IMR-90 (cell line): ENCODE results near the gene CACNB2. TPM values are rescaled to one million over a fixed set of nuclear protein-coding genes. Genes with fewer than 3 reads are reported as not detected.

ENCODE experiments used
- ATAC-seq: fragments of 200-7000 bp; cut with Tn5 transposase; 2 replicates; pipeline ENCODE4 v1.9.1; 2020; ENCODE audit warnings: low read depth, mild to moderate bottlenecking, moderate library complexity
- BruUV-seq: library from RNA; stranded (reverse); fragments of 400-500 nt; replicated peaks from 2 replicates; lab custom pipeline; 2021; lab: Mats Ljungman, UMichigan
- CTCF ChIA-PET: fragments of 300-600 bp; formaldehyde crosslinking; extraction: SDS; loops from one replicate; lab custom pipeline; 2021; ENCODE audit warnings: antibody characterized with exemption; lab: Yijun Ruan, JAX
- POLR2A ChIA-PET: fragments of 300-600 bp; sonication (Branson Sonifier 250); formaldehyde crosslinking; loops from one replicate; lab custom pipeline; 2022; ENCODE audit warnings: antibody characterized with exemption; ENCODE audit not compliant: unreplicated experiment; lab: Charles Lee
- DNase-seq: peaks from one replicate; pipeline ENCODE4 v3.0.0; 2013
- H2AFZ ChIP-seq: replicated peaks from 2 replicates; pipeline ENCODE3; 2013; ENCODE audit warnings: low read length, mild to moderate bottlenecking; ENCODE audit not compliant: poor library complexity
- H2AK5ac ChIP-seq: 2 replicates; pipeline ENCODE4 v1.6.1; 2013; ENCODE audit warnings: low read depth, low read length, inconsistent platforms
- H2AK9ac ChIP-seq: replicated peaks from 2 replicates; pipeline ENCODE3; 2013; ENCODE audit warnings: mild to moderate bottlenecking, low read depth, low read length, moderate library complexity; ENCODE audit not compliant: poor library complexity
- H2BK120ac ChIP-seq: 2 replicates; pipeline ENCODE4 v1.6.1; 2013; ENCODE audit warnings: low read depth, low read length, inconsistent platforms
- H2BK15ac ChIP-seq: 3 replicates; pipeline ENCODE4 v1.6.1; 2013; ENCODE audit warnings: low read depth, low read length, inconsistent platforms
- H2BK20ac ChIP-seq: 2 replicates; pipeline ENCODE4 v1.6.1; 2013; ENCODE audit warnings: low read depth, mild to moderate bottlenecking, inconsistent platforms, low read length, moderate library complexity
- H2BK5ac ChIP-seq: 2 replicates; pipeline ENCODE4 v1.6.1; 2013; ENCODE audit warnings: mild to moderate bottlenecking, low read depth, low read length, inconsistent platforms; ENCODE audit not compliant: poor library complexity, severe bottlenecking
- H3K14ac ChIP-seq: replicated peaks from 2 replicates; pipeline ENCODE4 v1.6.1; 2013; ENCODE audit warnings: low read depth, low read length, inconsistent platforms
- H3K18ac ChIP-seq: 2 replicates; pipeline ENCODE4 v1.6.1; 2013; ENCODE audit warnings: low read depth, low read length, control low read depth
- H3K23ac ChIP-seq: 2 replicates; pipeline ENCODE4 v1.6.1; 2013; ENCODE audit warnings: low read depth, low read length, inconsistent platforms
- H3K27ac ChIP-seq: 2 replicates; pipeline ENCODE4 v1.5.1; 2013; ENCODE audit warnings: mild to moderate bottlenecking, control low read depth, low read length; ENCODE audit not compliant: insufficient read depth
- H3K27me3 ChIP-seq: 2 replicates; pipeline ENCODE4 v1.6.1; 2013; ENCODE audit warnings: low read length; ENCODE audit not compliant: control insufficient read depth, insufficient read depth
- H3K36me3 ChIP-seq: 2 replicates; pipeline ENCODE4 v1.6.1; 2013; ENCODE audit warnings: low read length, mixed read lengths; ENCODE audit not compliant: control insufficient read depth, insufficient read depth
- H3K4ac ChIP-seq: 2 replicates; pipeline ENCODE4 v1.6.1; 2013; ENCODE audit warnings: low read depth, low read length, inconsistent platforms
- H3K4me1 ChIP-seq: 2 replicates; pipeline ENCODE4 v1.6.1; 2013; ENCODE audit warnings: low read length, mixed read lengths; ENCODE audit not compliant: control insufficient read depth, insufficient read depth
- H3K4me2 ChIP-seq: 2 replicates; pipeline ENCODE4 v1.6.1; 2013; ENCODE audit warnings: low read depth, mild to moderate bottlenecking, control low read depth, low read length, moderate library complexity
- H3K4me3 ChIP-seq: 2 replicates; pipeline ENCODE4 v1.5.1; 2013; ENCODE audit warnings: low read depth, mild to moderate bottlenecking, control low read depth, low read length, moderate library complexity; ENCODE audit not compliant: insufficient read depth
- H3K56ac ChIP-seq: 2 replicates; pipeline ENCODE4 v1.6.1; 2013; ENCODE audit warnings: low read length, inconsistent platforms; ENCODE audit not compliant: insufficient read depth; ENCODE audit errors: extremely low read depth
- H3K79me1 ChIP-seq, 2 experiments: 2 replicates each; pipeline ENCODE4 v1.6.1; 2013; ENCODE audit warnings: low read length in 2 of 2, inconsistent platforms in 1 of 2, low read depth in 1 of 2
- H3K9ac ChIP-seq: 2 replicates; pipeline ENCODE4 v1.6.1; 2013; ENCODE audit warnings: low read depth, low read length, control low read depth
- H3K9me1 ChIP-seq: 2 replicates; pipeline ENCODE4 v1.6.1; 2013; ENCODE audit warnings: low read length, inconsistent platforms; ENCODE audit not compliant: insufficient read depth
- H3K9me3 ChIP-seq: 2 replicates; pipeline ENCODE4 v1.6.1; 2013; ENCODE audit warnings: low read length; ENCODE audit not compliant: control insufficient read depth, insufficient read depth
- H4K20me1 ChIP-seq: 2 replicates; pipeline ENCODE4 v1.6.1; 2013; ENCODE audit warnings: low read length, inconsistent platforms; ENCODE audit not compliant: insufficient read depth
- H4K5ac ChIP-seq: 2 replicates; pipeline ENCODE4 v1.6.1; 2013; ENCODE audit warnings: mild to moderate bottlenecking, low read depth, low read length, control low read depth
- H4K8ac ChIP-seq, 2 experiments: 2 replicates each; pipeline ENCODE4 v1.6.1; 2013; ENCODE audit warnings: low read depth in 2 of 2, low read length in 2 of 2, control low read depth in 1 of 2, inconsistent platforms in 1 of 2
- H4K91ac ChIP-seq: 2 replicates; pipeline ENCODE4 v1.6.1; 2013; ENCODE audit warnings: low read depth, low read length, inconsistent platforms; ENCODE audit not compliant: insufficient read depth
- BHLHE40 ChIP-seq: fragments of 150-350 bp; IDR thresholded peaks from 2 replicates; pipeline ENCODE4 v1.6.1; 2016; ENCODE audit warnings: mild to moderate bottlenecking, low read depth, low read length
- CHD1 ChIP-seq: IDR thresholded peaks from 2 replicates; pipeline ENCODE4 v1.6.1; 2012; ENCODE audit warnings: low read depth, low read length, improper control_type of control experiment
- MAZ ChIP-seq: IDR thresholded peaks from 2 replicates; pipeline ENCODE4 v1.6.1; 2012; ENCODE audit warnings: low read depth, mild to moderate bottlenecking, low read length, improper control_type of control experiment, moderate library complexity, borderline replicate concordance
- MXI1 ChIP-seq: IDR thresholded peaks from 2 replicates; pipeline ENCODE4 v1.6.1; 2012; ENCODE audit warnings: low read depth, mild to moderate bottlenecking, low read length, moderate library complexity, borderline replicate concordance
- WGBS, 2 experiments: methylation state at CpG; one replicate each; pipeline versions ENCODE4 v1.1.5 to v1.1.7; 2013; ENCODE audit warnings: missing lambda C conversion rate in 2 of 2; ENCODE audit not compliant: insufficient read length in 1 of 2; ENCODE audit errors: extremely low coverage in 2 of 2; 5-methylcytosine and 5-hydroxymethylcytosine counted together
- dilution Hi-C: fragments of 300-500 bp; cut with HindIII; formaldehyde crosslinking; loops from one replicate; pipeline ENCODE4 v1.14.3; 2018; ENCODE audit warnings: low sequenced_read_pairs; ENCODE audit not compliant: unreplicated experiment
- in situ Hi-C: fragments of 300-500 bp; cut with MboI; formaldehyde crosslinking; loops from 3 replicates; pipeline ENCODE4 v1.14.3; 2019; ENCODE audit warnings: low sequenced_read_pairs, inconsistent platforms, mixed read lengths
- intact Hi-C: fragments of 100-400 bp; cut with micrococcal nuclease; formaldehyde crosslinking; loops from 2 replicates; pipeline ENCODE4 v1.10.0; 2022
- polyA plus RNA-seq, 3 experiments: library from polyadenylated mRNA; depleted of rRNA; stranded (reverse); fragments of >200 nt; gene quantifications; 2 replicates each; pipeline ENCODE4 v1.2.3, GENCODE V29; 2012; ENCODE audit warnings: low replicate concordance in 1 of 3
- total RNA-seq: library from RNA; depleted of rRNA; stranded (reverse); fragments of >200 nt; gene quantifications from 2 replicates; pipeline ENCODE4 v1.2.3, GENCODE V29; 2012

CACNB2 gene
- total and polyA plus RNA-seq, 2 of the 4 experiments (the other 2 are of a cell fraction), result 0.36 TPM

- no peaks in the 10 kb centered on the region for H4K20me1 ChIP-seq
- no peak overlapping the region for H4K5ac ChIP-seq
- 93 to 100% methylated on average over 1 of the region's 1 CpG for WGBS, 2 experiments
- in situ Hi-C loops (no loop called here), intact Hi-C loops (no loop called here), dilution Hi-C loops (no loop called here)
- H3K14ac ChIP-seq, result no peak overlapping the region
- H4K8ac ChIP-seq, result no peak overlapping the region
- POLR2A ChIA-PET, result no interaction called here
- no peak overlapping the region for H3K18ac ChIP-seq
- H2BK15ac ChIP-seq, result no peak overlapping the region
- no peak overlapping the region for H3K23ac ChIP-seq
- no TSS peak for BruUV-seq
- CTCF ChIA-PET, result no interaction called here
- no peak overlapping the region for H3K56ac ChIP-seq
- H3K9ac ChIP-seq, result no peak overlapping the region
- H3K9me3 ChIP-seq, result no peaks in the 10 kb centered on the region
- peak overlapping the region; percentile 66 for H2BK5ac ChIP-seq
- no peak overlapping the region for H3K4ac ChIP-seq
- TF ChIP-seq CHD1 (no peak), BHLHE40 (no peak), MXI1 (no peak), MAZ (no peak)
- no peak overlapping the region for H3K27ac ChIP-seq
- no peaks in the 10 kb centered on the region for H3K9me1 ChIP-seq
- H3K79me1 ChIP-seq, result no peaks in the 10 kb centered on the region
- H3K4me1 ChIP-seq, result no peaks in the 10 kb centered on the region
- no peak overlapping the region for H2BK120ac ChIP-seq
- no peak overlapping the region for H3K4me3 ChIP-seq
- no peak overlapping the region for H2AFZ ChIP-seq
- no peak overlapping the region for H2BK20ac ChIP-seq
- no peak overlapping the region for H2AK5ac ChIP-seq
- H3K4me2 ChIP-seq, result no peak overlapping the region
- H4K91ac ChIP-seq, result no peak overlapping the region
- no peak for DNase-seq
- ATAC-seq, result no peak
- H3K27me3 ChIP-seq, result no peaks in the 10 kb centered on the region
- H3K36me3 ChIP-seq, result peaks cover 1% of the 10 kb centered on the region; the same call in 1 of the 2 replicates
- H2AK9ac ChIP-seq, result no peak overlapping the region
Observed at GRCh38 chr10:18571780-18572179, 431.6 kb downstream of the CACNB2 start.
